ENCODE data around the gene NUDT16. TPM values are rescaled to one million over a fixed set of nuclear protein-coding genes. Genes with fewer than 3 reads are reported as not detected.

NUDT16 gene
- total and polyA plus RNA-seq, 9 of the 15 experiments (the other 6 are each of a cell fraction or from before 2014, with no cell fraction given), result 1.5 to 11.4 (median 7.6) TPM

DNA sequence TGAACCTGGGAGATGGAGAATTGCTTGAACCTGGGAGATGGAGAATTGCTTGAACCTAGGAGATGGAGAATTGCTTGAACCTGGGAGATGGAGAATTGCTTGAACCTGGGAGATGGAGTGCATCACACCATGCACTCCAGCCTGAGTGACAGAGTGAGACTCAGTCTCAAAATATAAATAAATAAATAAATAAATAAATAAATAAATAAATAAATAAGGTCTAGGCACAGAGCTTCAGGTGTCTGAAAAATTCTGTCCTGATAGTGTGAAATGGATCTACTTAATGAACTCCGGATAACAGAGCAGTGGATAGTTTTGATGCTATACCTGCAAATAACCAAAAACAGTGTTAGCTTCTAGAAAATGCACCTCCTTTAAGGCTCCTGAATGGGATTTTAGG lies 24.3 kb upstream of the NUDT16 start (continued):
- TF ChIP-seq MXI1 (IDR thresholded peaks at IDR 0.05; ENCODE audit: low read depth, low read length) (no peak), NFIC (IDR thresholded peaks at IDR 0.05) (no peak), CBFA2T2 (conservative IDR thresholded peaks at IDR 0.05) (no peak), EWSR1 (IDR thresholded peaks at IDR 0.05; ENCODE audit: borderline replicate concordance, low read depth, partially characterized antibody) (no peak), TSC22D4 (tag; IDR thresholded peaks at IDR 0.05) (no peak), NR3C1 (CRISPR knock-in tag; IDR thresholded peaks at IDR 0.05) (no peak), ZNF41 (CRISPR knock-in tag; conservative IDR thresholded peaks at IDR 0.05) (no peak), POLR2AphosphoS2 (IDR thresholded peaks at IDR 0.05; ENCODE audit: low read length) (no peak)
- TF ChIP-seq, protein P1, sequence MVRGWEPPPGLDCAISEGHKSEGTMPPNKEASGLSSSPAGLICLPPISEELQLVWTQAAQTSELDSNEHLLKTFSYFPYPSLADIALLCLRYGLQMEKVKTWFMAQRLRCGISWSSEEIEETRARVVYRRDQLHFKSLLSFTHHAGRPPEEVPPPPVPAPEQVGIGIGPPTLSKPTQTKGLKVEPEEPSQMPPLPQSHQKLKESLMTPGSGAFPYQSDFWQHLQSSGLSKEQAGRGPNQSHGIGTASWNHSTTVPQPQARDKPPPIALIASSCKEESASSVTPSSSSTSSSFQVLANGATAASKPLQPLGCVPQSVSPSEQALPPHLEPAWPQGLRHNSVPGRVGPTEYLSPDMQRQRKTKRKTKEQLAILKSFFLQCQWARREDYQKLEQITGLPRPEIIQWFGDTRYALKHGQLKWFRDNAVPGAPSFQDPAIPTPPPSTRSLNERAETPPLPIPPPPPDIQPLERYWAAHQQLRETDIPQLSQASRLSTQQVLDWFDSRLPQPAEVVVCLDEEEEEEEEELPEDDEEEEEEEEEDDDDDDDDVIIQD (CRISPR knock-in tag; IDR thresholded peaks at IDR 0.05), result no peak
- TF ChIP-seq, protein P2, sequence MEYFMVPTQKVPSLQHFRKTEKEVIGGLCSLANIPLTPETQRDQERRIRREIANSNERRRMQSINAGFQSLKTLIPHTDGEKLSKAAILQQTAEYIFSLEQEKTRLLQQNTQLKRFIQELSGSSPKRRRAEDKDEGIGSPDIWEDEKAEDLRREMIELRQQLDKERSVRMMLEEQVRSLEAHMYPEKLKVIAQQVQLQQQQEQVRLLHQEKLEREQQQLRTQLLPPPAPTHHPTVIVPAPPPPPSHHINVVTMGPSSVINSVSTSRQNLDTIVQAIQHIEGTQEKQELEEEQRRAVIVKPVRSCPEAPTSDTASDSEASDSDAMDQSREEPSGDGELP (CRISPR knock-in tag; IDR thresholded peaks at IDR 0.05; ENCODE audit: borderline replicate concordance), result no peak

Measured in K562 (cell line).